ENCODE measurements around the gene RPH3AL.

- TF ChIP-seq CTCF (IDR thresholded peaks at IDR 0.05) (no peak), POLR2A (IDR thresholded peaks at IDR 0.05) (no peak), POLR2AphosphoS5 (IDR thresholded peaks at IDR 0.05) (no peak), EP300 (IDR thresholded peaks at IDR 0.05; ENCODE audit: low read depth) (no peak)
These were observed 45.9 kb downstream of the RPH3AL start for GRCh38 chr17:306536-307294.

Data from transverse colon (tissue), 4 donors.